T-cell (primary cell): ENCODE results near the gene TPI1. TPM values are rescaled to one million over a fixed set of nuclear protein-coding genes. Genes with fewer than 3 reads are reported as not detected.

Experiments used
- ATAC-seq, 4 experiments: fragments of 200-7000 bp in 3 of 4; fragments of 150-1000 bp in 1 of 4; cut with Tn5 transposase; replicated peaks in 1 of 4; 1 replicate in 3 of 4; 2 replicates in 1 of 4; pipeline ENCODE4 v1.10.0; 2021; ENCODE audit warnings: moderate library complexity in 3 of 4, mild to moderate bottlenecking in 2 of 4, moderate number of reproducible peaks in 1 of 4
- CTCF ChIA-PET, 2 donors: fragments of 300-600 bp; sonication (Branson Sonifier 250); formaldehyde crosslinking; loops; one replicate each; lab custom pipeline; 2022; ENCODE audit warnings: antibody characterized with exemption in 2 of 2; lab: Charles Lee
- POLR2A ChIA-PET, 2 donors: fragments of 300-600 bp; sonication (Branson Sonifier 250); formaldehyde crosslinking; loops; one replicate each; lab custom pipeline; 2022; ENCODE audit warnings: antibody characterized with exemption in 2 of 2; lab: Charles Lee
- DNase-seq, 35 experiments: peaks; one replicate each; pipeline versions ENCODE4 v3.0.0 to v3.0.0-alpha.2; 2013 to 2023
- H3K27ac ChIP-seq: one replicate; pipeline ENCODE4 v1.5.1; 2013; ENCODE audit warnings: low read length
- H3K27me3 ChIP-seq, 2 experiments: replicated peaks in 1 of 2; 1 replicate in 1 of 2; 2 replicates in 1 of 2; pipeline versions ENCODE4 v1.6.1 to v1.7.0; 2013; ENCODE audit warnings: low read length in 1 of 2, mixed read lengths in 1 of 2; ENCODE audit not compliant: control insufficient read depth in 2 of 2, insufficient read depth in 2 of 2; ENCODE audit errors: extremely low read depth in 1 of 2
- H3K36me3 ChIP-seq, 2 donors: 1 replicate in 1 of 2; 2 replicates in 1 of 2; pipeline versions ENCODE4 v1.6.1 to v1.7.0; 2013; ENCODE audit warnings: low read length in 1 of 2; ENCODE audit not compliant: control insufficient read depth in 2 of 2, insufficient read depth in 1 of 2; ENCODE audit errors: extremely low read depth in 1 of 2
- H3K4me1 ChIP-seq, 2 experiments: 1 replicate in 1 of 2; 2 replicates in 1 of 2; pipeline versions ENCODE4 v1.6.1 to v1.7.0; 2013; ENCODE audit warnings: low read length in 2 of 2, mixed read lengths in 1 of 2; ENCODE audit not compliant: insufficient read depth in 2 of 2, control insufficient read depth in 1 of 2; ENCODE audit errors: extremely low read depth in 1 of 2
- H3K4me3 ChIP-seq, 2 donors: 1 replicate in 1 of 2; 2 replicates in 1 of 2; pipeline versions ENCODE4 v1.5.1 to v1.7.0; 2013; ENCODE audit warnings: mild to moderate bottlenecking in 2 of 2, low read length in 1 of 2, moderate library complexity in 1 of 2; ENCODE audit not compliant: control insufficient read depth in 1 of 2; ENCODE audit errors: extremely low read depth in 1 of 2
- H3K9me3 ChIP-seq: 2 replicates; pipeline ENCODE4 v1.7.0; 2013
- H3K27ac Mint-ChIP-seq, 2 donors: one replicate each; pipeline ENCODE4 v1.8.0; 2020 to 2021; ENCODE audit warnings: mild to moderate bottlenecking in 2 of 2, mixed read lengths in 2 of 2
- H3K27me3 Mint-ChIP-seq, 2 donors: one replicate each; pipeline ENCODE4 v1.8.0; 2021 to 2022; ENCODE audit warnings: mixed read lengths in 2 of 2
- H3K36me3 Mint-ChIP-seq: one replicate; pipeline ENCODE4 v1.8.0; 2021; ENCODE audit warnings: mixed read lengths
- H3K4me1 Mint-ChIP-seq, 3 donors: one replicate each; pipeline ENCODE4 v1.8.0; 2020 to 2022; ENCODE audit warnings: mixed read lengths in 3 of 3, mild to moderate bottlenecking in 1 of 3
- H3K4me3 Mint-ChIP-seq, 3 donors: one replicate each; pipeline ENCODE4 v1.8.0; 2020 to 2022; ENCODE audit warnings: mild to moderate bottlenecking in 3 of 3, mixed read lengths in 3 of 3, moderate library complexity in 3 of 3
- H3K9me3 Mint-ChIP-seq, 3 donors: one replicate each; pipeline ENCODE4 v1.8.0; 2020 to 2022; ENCODE audit warnings: mixed read lengths in 3 of 3
- WGBS: methylation state at CpG from one replicate; pipeline ENCODE4 v1.1.5; 2013; ENCODE audit warnings: missing lambda C conversion rate; ENCODE audit not compliant: insufficient coverage; 5-methylcytosine and 5-hydroxymethylcytosine counted together
- total RNA-seq, 35 experiments: library from RNA in 6 of 35; stranded (reverse) in 6 of 35; fragments of 120-200 nt in 1 of 35; gene quantifications; one replicate each; pipeline versions ENCODE4 v1.2.1 to v1.2.4 and lab custom pipeline; 2013 to 2026

TPI1 gene
- total RNA-seq, 5 donors from 2014 or later (not counting 1 experiment from before 2014, with no cell fraction given), result 132 to 208 (median 189) TPM

DNA sequence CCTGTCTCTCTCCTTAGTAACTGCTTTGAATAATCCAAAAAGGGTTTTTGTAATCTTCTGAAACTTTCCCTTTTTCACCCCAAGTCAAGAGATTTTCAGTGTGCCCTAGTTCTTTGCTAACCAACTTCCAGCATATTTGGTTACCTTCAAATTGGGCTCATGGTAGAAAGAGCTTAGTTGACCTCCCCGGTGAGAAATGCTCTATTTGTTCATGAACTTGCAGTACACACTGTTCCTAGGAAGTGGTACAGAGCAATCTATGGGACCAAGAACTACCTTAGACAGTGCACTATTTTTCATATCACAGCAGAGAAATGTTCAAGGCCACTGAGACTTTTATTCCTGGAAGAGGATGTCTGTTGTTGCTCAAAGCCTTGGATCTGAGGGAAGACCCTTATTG lies 13.7 kb upstream of the TPI1 start:
- DNase-seq (no peak), ATAC-seq (no peak)
- Mint-ChIP-seq H3K27me3 (no peaks in the 10 kb centered on the region), H3K4me3 (peak overlapping the region; percentile 79 to 98 (median 94)), H3K27ac (peak overlapping the region; percentile 98 to 99), H3K36me3 (peaks cover 21% of the 10 kb centered on the region), H3K4me1 (peaks cover 22 to 41% (median 33%) of the 10 kb centered on the region in 3 donors), H3K9me3 (no peaks in the 10 kb centered on the region)
- Histone ChIP-seq H3K36me3 (peaks cover 10 to 38% of the 10 kb centered on the region in 2 donors), H3K4me3 (no peak overlapping the region), H3K9me3 (no peaks in the 10 kb centered on the region), H3K4me1 (peaks cover 20 to 34% of the 10 kb centered on the region in 2 experiments), H3K27me3 (no peaks in the 10 kb centered on the region), H3K27ac (peak overlapping the region; percentile 60)
- WGBS, result no CpG with 5 or more reads among the region's 1 CpG
- CTCF ChIA-PET, result interaction anchor here (0.5 to 3.9 kb wide), 7 partner anchors 11 to 165 kb away, joined by 3 to 58 read pairs (median 5); partner anchors contain the start of genes SPSB2 (in 2 of the 2), LPCAT3 (in 1 of the 2) and PTMS (in 1 of the 2)
- POLR2A ChIA-PET, result interaction anchor here (0.5 to 3.1 kb wide), 6 partner anchors 19 to 339 kb away, joined by 3 to 19 read pairs (median 10); partner anchors contain the start of genes C12orf57 (in 1 of the 2), RNU7-1 (in 1 of the 2) and SPSB2 (in 1 of the 2)

GRCh38 chr12:6854036-6854435 lies 13.3 kb upstream of the TPI1 start:
- peak overlapping the region in 2 of 3 donors; percentile 79 to 98 for H3K4me3 Mint-ChIP-seq
- WGBS, result 92% methylated on average over 5 of the region's 6 CpGs
- POLR2A ChIA-PET, result interaction anchor here (0.6 to 3.1 kb wide), 6 partner anchors 19 to 164 kb away, joined by 3 to 19 read pairs (median 7); partner anchors contain the start of genes C12orf57 (in 1 of the 2), RNU7-1 (in 1 of the 2) and SPSB2 (in 1 of the 2)

GRCh38 chr12:6855322-6855721 lies 12.0 kb upstream of the TPI1 start:
- no peaks in the 10 kb centered on the region for H3K27me3 ChIP-seq
- H3K4me1 ChIP-seq, result peaks cover 20 to 34% of the 10 kb centered on the region in 2 experiments
- H3K27ac Mint-ChIP-seq, result no peak overlapping the region
- ATAC-seq (no peak), DNase-seq (no peak)
- H3K9me3 Mint-ChIP-seq, result no peaks in the 10 kb centered on the region
- H3K36me3 Mint-ChIP-seq, result peaks cover 27% of the 10 kb centered on the region
- H3K36me3 ChIP-seq, result peaks cover 15 to 52% of the 10 kb centered on the region in 2 donors
- peaks cover 22 to 38% (median 26%) of the 10 kb centered on the region in 3 donors for H3K4me1 Mint-ChIP-seq
- no peaks in the 10 kb centered on the region for H3K9me3 ChIP-seq
- H3K4me3 ChIP-seq, result no peak overlapping the region
- POLR2A ChIA-PET, result interaction anchor here in 1 of 2 donors (0.5 kb wide), 2 partner anchors 23 to 246 kb away, joined by 5 to 7 read pairs; no protein-coding TSS in a partner anchor
- H3K4me3 Mint-ChIP-seq, result no peak overlapping the region
- CTCF ChIA-PET, result interaction anchor here (0.6 to 1.0 kb wide), 5 partner anchors 14 to 225 kb away, joined by 3 to 8 read pairs (median 3); partner anchors contain the start of gene SPSB2 (in 1 of the 2)
- H3K27ac ChIP-seq, result no peak overlapping the region
- 95% methylated on average over 12 of the region's 14 CpGs for WGBS
- H3K27me3 Mint-ChIP-seq, result no peaks in the 10 kb centered on the region

More at GRCh38 chr12:6854036-6854435, 13.3 kb upstream of the TPI1 start:
- H3K27ac ChIP-seq, result peak overlapping the region; percentile 60
- H3K36me3 ChIP-seq, result peaks cover 10 to 42% of the 10 kb centered on the region in 2 donors
- no peak overlapping the region for H3K4me3 ChIP-seq
- H3K36me3 Mint-ChIP-seq, result peaks cover 21% of the 10 kb centered on the region
- ATAC-seq (no peak), DNase-seq (no peak)
- H3K27me3 ChIP-seq, result no peaks in the 10 kb centered on the region
- H3K27ac Mint-ChIP-seq, result peak overlapping the region; percentile 98 to 99
- H3K27me3 Mint-ChIP-seq, result no peaks in the 10 kb centered on the region
- no peaks in the 10 kb centered on the region for H3K9me3 Mint-ChIP-seq
- peaks cover 20 to 34% of the 10 kb centered on the region in 2 experiments for H3K4me1 ChIP-seq
- CTCF ChIA-PET, result interaction anchor here (0.5 to 3.9 kb wide), 6 partner anchors 11 to 164 kb away, joined by 3 to 58 read pairs (median 4); partner anchors contain the start of genes SPSB2 (in 2 of the 2), LPCAT3 (in 1 of the 2) and PTMS (in 1 of the 2)
- H3K9me3 ChIP-seq, result no peaks in the 10 kb centered on the region
- peaks cover 22 to 41% (median 33%) of the 10 kb centered on the region in 3 donors for H3K4me1 Mint-ChIP-seq

- Mint-ChIP-seq H3K4me3 (no peak overlapping the region), H3K36me3 (peaks cover 47% of the 10 kb centered on the region), H3K9me3 (no peaks in the 10 kb centered on the region), H3K4me1 (peaks cover 6 to 21% (median 7%) of the 10 kb centered on the region in 3 donors), H3K27ac (no peak overlapping the region), H3K27me3 (no peaks in the 10 kb centered on the region)
- H3K36me3 ChIP-seq, result peaks cover 30 to 85% of the 10 kb centered on the region in 2 donors
- no peak overlapping the region for H3K4me3 ChIP-seq
- H3K27me3 ChIP-seq, result no peaks in the 10 kb centered on the region
- ChIA-PET POLR2A (interaction anchor here in 1 of 2 donors (0.6 kb wide), 1 partner anchor 72 kb away, joined by 8 read pairs; no protein-coding TSS in a partner anchor), CTCF (interaction anchor here in 1 of 2 donors (1.0 kb wide), 1 partner anchor 8 kb away, joined by 5 read pairs; the partner anchor contains the start of gene TPI1)
- H3K27ac ChIP-seq, result no peak overlapping the region
- no peaks in the 10 kb centered on the region for H3K9me3 ChIP-seq
- no peak for ATAC-seq
- 100% methylated on average over 1 of the region's 2 CpGs for WGBS
- peaks cover 4 to 8% of the 10 kb centered on the region in 2 experiments for H3K4me1 ChIP-seq
- DNase-seq, result no peak
These were observed 8.5 kb upstream of the TPI1 start for GRCh38 chr12:6858799-6859198.

DNA sequence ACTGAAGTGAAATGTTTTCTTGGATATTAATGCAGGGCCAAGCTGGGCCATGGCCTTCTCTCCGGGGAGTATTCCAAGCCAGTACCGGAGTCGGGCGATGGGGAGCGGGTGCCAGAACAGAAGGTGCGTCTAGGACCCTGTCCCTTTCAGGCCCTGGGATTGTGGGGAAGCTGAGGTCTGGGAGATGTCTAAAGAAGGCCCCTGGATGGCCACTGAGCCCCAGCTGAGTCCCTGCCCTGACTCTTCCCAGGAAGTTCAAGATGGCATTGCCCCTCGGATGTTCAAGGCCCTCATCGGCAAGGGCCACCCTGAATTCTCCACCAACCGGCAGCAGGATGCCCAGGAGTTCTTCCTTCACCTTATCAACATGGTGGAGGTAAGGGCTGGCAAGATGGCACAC lies 7.2 kb upstream of the TPI1 start:
- Histone ChIP-seq H3K4me1 (no peaks in the 10 kb centered on the region), H3K9me3 (no peaks in the 10 kb centered on the region), H3K36me3 (peaks cover 37 to 92% of the 10 kb centered on the region in 2 donors), H3K27ac (no peak overlapping the region), H3K27me3 (no peaks in the 10 kb centered on the region), H3K4me3 (no peak overlapping the region)
- Mint-ChIP-seq H3K4me1 (peaks cover 0 to 8% (median 0%) of the 10 kb centered on the region in 3 donors), H3K27me3 (no peaks in the 10 kb centered on the region), H3K9me3 (no peaks in the 10 kb centered on the region), H3K27ac (no peak overlapping the region), H3K36me3 (peaks cover 53% of the 10 kb centered on the region), H3K4me3 (no peak overlapping the region)
- no peak for DNase-seq
- 99% methylated on average over 6 of the region's 9 CpGs for WGBS
- ATAC-seq, result no peak
- CTCF ChIA-PET, result no interaction called here
- POLR2A ChIA-PET, result no interaction called here

DNA sequence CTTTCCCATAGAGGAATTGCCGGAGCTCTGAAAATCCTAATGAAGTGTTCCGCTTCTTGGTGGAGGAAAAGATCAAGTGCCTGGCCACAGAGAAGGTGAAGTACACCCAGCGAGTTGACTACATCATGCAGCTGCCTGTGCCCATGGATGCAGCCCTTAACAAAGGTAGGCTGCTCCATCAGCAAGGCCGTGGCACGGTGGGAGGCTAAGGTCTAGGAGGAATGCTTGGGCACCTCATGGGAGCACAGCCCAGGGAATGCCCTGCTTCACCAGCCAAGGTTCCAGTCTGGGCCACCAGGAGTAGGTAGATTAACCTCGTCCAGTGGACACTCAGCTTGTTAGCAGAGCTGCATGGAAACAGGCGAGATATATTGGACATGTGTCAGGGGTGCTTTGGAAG lies 6.4 kb upstream of the TPI1 start:
- no peak overlapping the region for H3K4me3 Mint-ChIP-seq
- Histone ChIP-seq H3K36me3 (peaks cover 30 to 90% of the 10 kb centered on the region in 2 donors), H3K4me3 (no peak overlapping the region), H3K27ac (no peak overlapping the region), H3K27me3 (no peaks in the 10 kb centered on the region), H3K4me1 (no peaks in the 10 kb centered on the region), H3K9me3 (no peaks in the 10 kb centered on the region)
- H3K27ac Mint-ChIP-seq, result no peak overlapping the region
- H3K4me1 Mint-ChIP-seq, result peaks cover 0 to 3% (median 0%) of the 10 kb centered on the region in 3 donors
- 98% methylated on average over 5 of the region's 7 CpGs for WGBS
- DNase-seq, result no peak
- H3K27me3 Mint-ChIP-seq, result no peaks in the 10 kb centered on the region
- H3K36me3 Mint-ChIP-seq, result peaks cover 55% of the 10 kb centered on the region
- ChIA-PET CTCF (no interaction called here), POLR2A (no interaction called here)
- ATAC-seq, result no peak
- H3K9me3 Mint-ChIP-seq, result no peaks in the 10 kb centered on the region
